Measurements from ENCODE around the gene RGL1.

DNA sequence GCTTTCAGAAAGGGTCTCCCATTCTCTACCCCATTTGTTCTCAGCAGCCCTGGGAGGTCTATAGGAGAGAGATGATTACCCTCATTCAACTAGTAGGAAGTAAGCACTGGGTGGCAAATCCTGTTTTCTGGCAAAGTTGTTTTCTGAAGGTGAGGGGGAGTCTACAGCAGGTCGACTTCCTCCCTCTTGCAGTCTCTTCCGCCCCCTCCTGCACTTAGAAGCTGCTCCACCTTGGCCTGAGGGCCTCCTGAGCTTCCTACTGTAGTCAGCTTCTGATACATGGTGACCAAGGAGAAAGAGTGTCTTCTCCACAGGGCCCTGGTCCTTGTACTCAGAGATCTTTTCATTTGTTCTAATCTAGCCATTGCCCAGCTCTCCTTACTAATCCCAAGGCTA is 93.1 kb downstream of the RGL1 start:
- TF ChIP-seq ZNF274 (IDR thresholded peaks at IDR 0.05; ENCODE audit: low read depth, low read length) (no peak), SUZ12 (IDR thresholded peaks at IDR 0.05; ENCODE audit: extremely low read depth, insufficient read depth, insufficient read length) (no peak)
